Ovary (tissue), 9 donors: ENCODE measurements around the gene STIM1. TPM values are rescaled to one million over a fixed set of nuclear protein-coding genes. Genes with fewer than 3 reads are reported as not detected.

Source experiments
- DNase-seq, 5 donors: peaks; one replicate each; pipeline ENCODE4 v3.0.0-alpha.2; 2019 to 2020
- H3K27ac ChIP-seq, 2 donors: fragments of 200-600 bp; one replicate each; pipeline versions ENCODE4 v1.5.1 to v1.8.0; 2019 to 2022
- H3K27me3 ChIP-seq: fragments of 200-600 bp; one replicate; pipeline ENCODE4 v1.8.0; 2022
- H3K36me3 ChIP-seq: fragments of 200-600 bp; sonication (generic); one replicate; pipeline ENCODE4 v1.5.1; 2019
- H3K4me1 ChIP-seq: one replicate; pipeline ENCODE4 v1.8.1; 2013; ENCODE audit warnings: mild to moderate bottlenecking, moderate library complexity; ENCODE audit not compliant: insufficient read depth
- H3K4me3 ChIP-seq: fragments of 200-600 bp; sonication (generic); one replicate; pipeline ENCODE4 v1.5.1; 2017
- H3K9me3 ChIP-seq, 2 donors: fragments of 200-600 bp in 1 of 2; sonication (generic) in 1 of 2; one replicate each; pipeline versions ENCODE4 v1.5.1 to v1.8.1; 2013 to 2019; ENCODE audit warnings: mild to moderate bottlenecking in 1 of 2, moderate library complexity in 1 of 2
- CTCF ChIP-seq, 3 donors: fragments of 450-650 bp in 2 of 3; fragments of 200-600 bp in 1 of 3; IDR thresholded peaks; one replicate each; pipeline versions ENCODE4 v1.5.1 to v1.8.0; 2016 to 2022; ENCODE audit warnings: antibody characterized with exemption in 3 of 3, mild to moderate bottlenecking in 1 of 3
- EP300 ChIP-seq: sonication (generic); formaldehyde crosslinking; IDR thresholded peaks from one replicate; pipeline ENCODE4 v1.6.1; 2017; ENCODE audit warnings: antibody characterized with exemption
- POLR2A ChIP-seq: fragments of 450-650 bp; IDR thresholded peaks from one replicate; pipeline ENCODE4 v1.6.1; 2017; ENCODE audit warnings: antibody characterized with exemption, mild to moderate bottlenecking, moderate library complexity
- WGBS, 3 donors: extraction: QIAGEN DNeasy Blood & Tissue Kit in 1 of 3; methylation state at CpG; one replicate each; pipeline versions ENCODE4 v1.1.5 to v1.1.7; 2013 to 2017; 5-methylcytosine and 5-hydroxymethylcytosine counted together
- intact Hi-C, 4 donors: fragments of 100-400 bp; cut with DNase I; formaldehyde crosslinking; loops; one replicate each; pipeline versions ENCODE4 v1.11.0 to v1.15.1; 2022 to 2023
- polyA plus RNA-seq, 2 donors: library from polyadenylated mRNA; stranded (reverse); fragments of 200-250 nt in 1 of 2; fragments of 350-450 nt in 1 of 2; fragmentation: Illumina TruSeq in 1 of 2; extraction: RNeasy Lipid Tissue Mini Kit (QIAGEN cat#74804) in 1 of 2; gene quantifications; one replicate each; pipeline ENCODE4 v1.2.3, GENCODE V29; 2013 to 2014
- total RNA-seq, 7 donors: library from RNA; depleted of rRNA in 2 of 7; stranded (reverse); fragments of >200 nt in 2 of 7; fragmentation: NEBNext Ultra II Directional in 3 of 7; extraction: Animal tissue kit (Norgen Biotek cat#: 25700) in 3 of 7; gene quantifications; one replicate each; pipeline versions ENCODE4 v1.1.0 to v1.2.4, GENCODE V29; 2016 to 2023
- donor health status: DM: no; HTN: no; CAD: no; lungs with moderate emphysema.
- donor health status: DM: no; HTN: no; CAD: no.
- donor health status: Bipolar disorder and iron deficiency.
- donor health status: DM: yes; HTN: yes; CAD: no.
- donor health status: DM: no; HTN: no; CAD: no.
- donor health status: DM: yes; HTN: yes; CAD: no.

STIM1 gene
- total and polyA plus RNA-seq, 9 donors: 26.1 to 75.2 (median 58.7) TPM

- 39 to 61% (median 47%) methylated on average over 1 of the region's 1 CpG for WGBS, 3 donors
- H3K27ac ChIP-seq: peak overlapping the region; percentile 13 to 39
- intact Hi-C loops: loop anchor here in 1 of 4 donors (10.0 kb wide), 1 partner anchor 88 kb away; the partner anchor contains the start of gene STIM1
- no peaks in the 10 kb centered on the region for H3K27me3 ChIP-seq
- H3K4me3 ChIP-seq: no peak overlapping the region
- H3K4me1 ChIP-seq: peaks cover 41% of the 10 kb centered on the region
- no peaks in the 10 kb centered on the region for H3K9me3 ChIP-seq
- TF ChIP-seq EP300 (no peak), POLR2A (no peak), CTCF (IDR thresholded peaks at IDR 0.05) (no peak)
- H3K36me3 ChIP-seq: no peaks in the 10 kb centered on the region
- DNase-seq: no peak
Observed at GRCh38 chr11:3942956-3943497, 87.6 kb downstream of the STIM1 start.

- Histone ChIP-seq H3K4me3 (no peak overlapping the region), H3K36me3 (no peaks in the 10 kb centered on the region), H3K27me3 (no peaks in the 10 kb centered on the region), H3K27ac (no peak overlapping the region), H3K4me1 (peaks cover 36% of the 10 kb centered on the region), H3K9me3 (no peaks in the 10 kb centered on the region)
- no peak for DNase-seq
- intact Hi-C loops: loop anchor here in 1 of 4 donors (10.0 kb wide), 1 partner anchor 89 kb away; the partner anchor contains the start of gene STIM1
- WGBS, 3 donors: 11 to 26% (median 18%) methylated on average over 1 of the region's 1 CpG
- TF ChIP-seq CTCF (IDR thresholded peaks at IDR 0.05) (no peak), POLR2A (no peak), EP300 (no peak)
Observed at GRCh38 chr11:3944198-3944597, 88.7 kb downstream of the STIM1 start.

GRCh38 chr11:3946455-3947017 lies 91.1 kb downstream of the STIM1 start:
- Histone ChIP-seq H3K4me1 (peaks cover 41% of the 10 kb centered on the region), H3K9me3 (no peaks in the 10 kb centered on the region), H3K4me3 (no peak overlapping the region), H3K27me3 (no peaks in the 10 kb centered on the region), H3K36me3 (no peaks in the 10 kb centered on the region), H3K27ac (peak overlapping the region; percentile 68 to 80)
- TF ChIP-seq POLR2A (no peak), CTCF (IDR thresholded peaks at IDR 0.05) (no peak), EP300 (no peak)
- 21 to 36% (median 22%) methylated on average over 2 of the region's 2 CpGs for WGBS, 3 donors
- no peak for DNase-seq
- intact Hi-C loops: loop anchor here in 1 of 4 donors (10.0 kb wide), 1 partner anchor 92 kb away; the partner anchor contains the start of gene STIM1

- Histone ChIP-seq H3K9me3 (no peaks in the 10 kb centered on the region), H3K4me3 (no peak overlapping the region), H3K36me3 (no peaks in the 10 kb centered on the region), H3K27ac (peak overlapping the region; percentile 68 to 80), H3K4me1 (peaks cover 44% of the 10 kb centered on the region), H3K27me3 (no peaks in the 10 kb centered on the region)
- peak in 2 of 5 donors; percentile 48 to 61 for DNase-seq
- WGBS, 3 donors: 0 to 3% (median 0%) methylated on average over 1 of the region's 1 CpG
- intact Hi-C loops: loop anchor here in 1 of 4 donors (10.0 kb wide), 1 partner anchor 92 kb away; the partner anchor contains the start of gene STIM1
- TF ChIP-seq EP300: no peak
- no peak for TF ChIP-seq POLR2A
- TF ChIP-seq CTCF (IDR thresholded peaks at IDR 0.05): no peak
Observed at GRCh38 chr11:3947061-3947460, 91.6 kb downstream of the STIM1 start.
